Measurements from ENCODE around the gene MRO.
A peak's percentile ranks its signal among the peaks of the same experiment; 100 is the strongest.

DNA sequence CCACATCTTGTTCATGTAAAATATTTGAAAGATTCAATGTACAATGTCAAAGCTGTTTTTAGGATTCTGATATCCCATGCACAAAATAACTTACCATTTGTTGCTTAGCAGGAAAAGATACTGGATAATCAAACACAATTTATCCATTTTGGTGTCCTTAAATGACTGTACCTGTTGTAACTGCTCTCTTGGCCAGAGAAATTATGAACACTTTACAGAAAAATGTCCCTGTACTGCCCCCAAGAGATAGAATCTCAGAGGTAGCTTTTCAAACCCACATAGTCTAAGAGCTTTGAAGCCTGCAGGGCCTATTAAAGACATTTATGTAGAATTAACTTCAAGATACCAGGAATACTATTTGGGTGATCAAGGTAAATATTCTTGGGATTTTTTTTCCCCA is 46.9 kb upstream of the MRO start:
- TF ChIP-seq POLR2A (IDR thresholded peaks at IDR 0.05) (no peak), CTCF (IDR thresholded peaks at IDR 0.05 in 4 of 5, conservative IDR thresholded peaks at IDR 0.05 in 1 of 5) (peak in 1 of 5 experiments; percentile 33)
